Measurements from ENCODE around the gene DNAJA3.

Gene DNAJA3

GRCh38 chr16:4442371-4442770 lies 16.7 kb downstream of the DNAJA3 start:
- Histone ChIP-seq H3K4me2 (ENCODE audit: low read length) (no peak overlapping the region), H3K4me3 (ENCODE audit: low read length) (no peak overlapping the region), H3K36me3 (replicated peaks; ENCODE audit: low read depth, low read length) (peaks cover 50% of the 10 kb centered on the region), H3K27me3 (ENCODE audit: low read depth, low read length) (no peaks in the 10 kb centered on the region), H2AFZ (ENCODE audit: low read depth, low read length) (no peak overlapping the region), H3K79me2 (ENCODE audit: low read length) (no peaks in the 10 kb centered on the region), H3K9me3 (ENCODE audit: insufficient read depth, low read length) (no peaks in the 10 kb centered on the region), H3K9ac (ENCODE audit: low read length) (no peak overlapping the region), H4K20me1 (ENCODE audit: insufficient read depth, low read length) (no peaks in the 10 kb centered on the region), H3K4me1 (ENCODE audit: low read length) (no peaks in the 10 kb centered on the region), H3K27ac (ENCODE audit: low read length) (no peak overlapping the region)
- TF ChIP-seq EZH2phosphoT487 (IDR thresholded peaks at IDR 0.05; ENCODE audit: low read depth) = no peak
- TF ChIP-seq CTCF (IDR thresholded peaks at IDR 0.05; ENCODE audit: low read depth, low read length) = no peak

- H3K4me3 ChIP-seq (ENCODE audit: low read length) = no peak overlapping the region
- H3K27me3 ChIP-seq (ENCODE audit: low read depth, low read length) = no peaks in the 10 kb centered on the region
- TF ChIP-seq CTCF (IDR thresholded peaks at IDR 0.05; ENCODE audit: low read depth, low read length) = no peak
- TF ChIP-seq EZH2phosphoT487 (IDR thresholded peaks at IDR 0.05; ENCODE audit: low read depth) = no peak
- peaks cover 51% of the 10 kb centered on the region for H3K36me3 ChIP-seq (replicated peaks; ENCODE audit: low read depth, low read length)
- H3K9ac ChIP-seq (ENCODE audit: low read length) = no peak overlapping the region
- H3K27ac ChIP-seq (ENCODE audit: low read length) = no peak overlapping the region
- no peaks in the 10 kb centered on the region for H4K20me1 ChIP-seq (ENCODE audit: insufficient read depth, low read length)
- no peak overlapping the region for H2AFZ ChIP-seq (ENCODE audit: low read depth, low read length)
- H3K4me2 ChIP-seq (ENCODE audit: low read length) = no peak overlapping the region
- no peaks in the 10 kb centered on the region for H3K79me2 ChIP-seq (ENCODE audit: low read length)
- H3K9me3 ChIP-seq (ENCODE audit: insufficient read depth, low read length) = no peaks in the 10 kb centered on the region
- no peaks in the 10 kb centered on the region for H3K4me1 ChIP-seq (ENCODE audit: low read length)
These were observed 17.6 kb downstream of the DNAJA3 start for GRCh38 chr16:4443271-4443670.

GRCh38 chr16:4443986-4444385 lies 18.3 kb downstream of the DNAJA3 start:
- no peak overlapping the region for H2AFZ ChIP-seq (ENCODE audit: low read depth, low read length)
- no peak overlapping the region for H3K9ac ChIP-seq (ENCODE audit: low read length)
- H3K9me3 ChIP-seq (ENCODE audit: insufficient read depth, low read length) = no peaks in the 10 kb centered on the region
- no peak overlapping the region for H3K4me2 ChIP-seq (ENCODE audit: low read length)
- H3K27me3 ChIP-seq (ENCODE audit: low read depth, low read length) = no peaks in the 10 kb centered on the region
- no peak overlapping the region for H3K4me3 ChIP-seq (ENCODE audit: low read length)
- H3K79me2 ChIP-seq (ENCODE audit: low read length) = no peaks in the 10 kb centered on the region
- H3K36me3 ChIP-seq (replicated peaks; ENCODE audit: low read depth, low read length) = peaks cover 55% of the 10 kb centered on the region
- H3K27ac ChIP-seq (ENCODE audit: low read length) = no peak overlapping the region
- no peaks in the 10 kb centered on the region for H4K20me1 ChIP-seq (ENCODE audit: insufficient read depth, low read length)
- TF ChIP-seq CTCF (IDR thresholded peaks at IDR 0.05; ENCODE audit: low read depth, low read length) (no peak), EZH2phosphoT487 (IDR thresholded peaks at IDR 0.05; ENCODE audit: low read depth) (no peak)
- H3K4me1 ChIP-seq (ENCODE audit: low read length) = no peaks in the 10 kb centered on the region

GRCh38 chr16:4450430-4450829 lies 24.8 kb downstream of the DNAJA3 start:
- H2AFZ ChIP-seq (ENCODE audit: low read depth, low read length) = no peak overlapping the region
- no peak overlapping the region for H3K4me2 ChIP-seq (ENCODE audit: low read length)
- no peak overlapping the region for H3K9ac ChIP-seq (ENCODE audit: low read length)
- no peak for TF ChIP-seq EZH2phosphoT487 (IDR thresholded peaks at IDR 0.05; ENCODE audit: low read depth)
- TF ChIP-seq CTCF (IDR thresholded peaks at IDR 0.05; ENCODE audit: low read depth, low read length) = no peak
- no peaks in the 10 kb centered on the region for H3K4me1 ChIP-seq (ENCODE audit: low read length)
- H3K4me3 ChIP-seq (ENCODE audit: low read length) = no peak overlapping the region
- H3K36me3 ChIP-seq (replicated peaks; ENCODE audit: low read depth, low read length) = peaks cover 51% of the 10 kb centered on the region
- H3K79me2 ChIP-seq (ENCODE audit: low read length) = no peaks in the 10 kb centered on the region
- no peaks in the 10 kb centered on the region for H3K9me3 ChIP-seq (ENCODE audit: insufficient read depth, low read length)
- no peaks in the 10 kb centered on the region for H3K27me3 ChIP-seq (ENCODE audit: low read depth, low read length)
- H3K27ac ChIP-seq (ENCODE audit: low read length) = no peak overlapping the region
- H4K20me1 ChIP-seq (ENCODE audit: insufficient read depth, low read length) = no peaks in the 10 kb centered on the region
